Left hindlimb (tissue), 1 donor: ENCODE measurements around the gene KCNIP4.
"Not testable (repeated sequence)": the region's sequence is repeated elsewhere in the genome, so short reads cannot be mapped to it uniquely, and the experiment has no call there.

Source experiments
- DNase-seq: peaks from one replicate; pipeline ENCODE4 v3.0.0-alpha.2; 2018

The KCNIP4 gene

DNA sequence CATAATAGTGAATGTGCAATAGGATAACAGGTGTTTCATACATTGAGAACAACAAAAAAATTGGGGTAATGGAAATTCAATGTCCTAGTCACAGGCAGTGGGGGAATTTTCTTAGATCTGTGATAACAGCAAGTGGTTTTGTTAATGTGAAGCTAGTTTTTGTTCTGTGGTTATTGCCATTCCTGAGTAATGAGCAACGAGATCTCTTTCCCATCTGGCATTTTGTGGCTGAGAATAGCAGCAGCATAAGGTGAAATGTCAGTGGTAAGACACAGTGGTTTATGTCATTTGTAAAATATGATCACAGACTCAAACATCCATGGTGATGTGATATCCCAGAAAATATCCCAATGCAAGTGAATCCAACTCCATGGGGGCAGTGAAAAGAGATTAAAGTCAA lies 497.5 kb downstream of the KCNIP4 start:
- no peak for DNase-seq

DNA sequence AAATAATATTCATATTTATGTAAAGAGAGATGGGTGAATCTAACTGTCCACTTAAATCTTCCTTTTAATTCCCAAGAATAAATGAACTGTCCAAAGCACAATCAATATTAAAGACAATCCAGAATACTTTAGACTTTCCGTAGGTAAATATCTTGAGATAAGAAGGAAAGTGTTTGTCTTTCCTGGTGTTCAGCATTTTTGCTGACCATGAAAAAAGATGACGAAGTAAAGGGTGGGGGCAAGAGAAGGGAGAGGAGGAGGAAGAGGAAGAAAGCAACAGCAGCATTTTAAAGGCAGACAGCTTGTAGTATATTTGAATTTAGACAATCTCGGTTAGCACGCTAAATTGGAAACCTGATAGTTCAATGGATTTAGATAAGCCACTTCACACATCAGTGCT lies 498.2 kb downstream of the KCNIP4 start:
- DNase-seq: no peak

DNA sequence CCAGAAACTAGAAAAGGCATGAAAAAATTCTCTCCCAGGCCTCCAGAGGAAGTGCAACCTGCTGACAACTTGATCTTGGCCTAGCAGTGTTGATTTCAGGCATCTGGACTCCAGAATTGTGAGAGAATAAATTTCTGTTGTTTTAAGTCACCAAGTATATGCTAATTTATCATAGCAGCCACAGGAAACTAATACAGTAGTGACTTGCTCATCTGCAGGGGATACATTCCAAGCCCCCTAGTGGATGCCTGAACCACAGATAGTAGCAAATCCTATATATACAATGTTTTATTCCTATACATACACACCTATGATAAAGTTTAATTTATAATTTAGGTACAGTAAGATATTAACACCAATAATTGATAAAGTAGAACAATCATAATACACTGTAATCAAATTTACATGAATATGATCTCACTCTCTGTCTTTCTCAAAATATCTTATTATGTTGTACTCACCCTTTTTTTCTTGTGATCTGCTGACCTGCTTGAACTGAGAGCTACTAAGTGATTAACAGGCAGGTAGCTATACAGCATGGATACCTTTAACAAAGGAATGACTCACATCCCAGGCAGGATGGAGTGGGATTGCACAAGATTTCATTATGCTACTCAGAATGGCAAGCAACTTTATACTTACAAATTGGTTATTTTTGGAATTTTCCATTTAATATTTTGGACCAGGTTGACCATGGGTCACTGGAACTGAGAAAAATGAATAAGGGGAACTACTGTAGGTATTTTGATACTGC lies 501.1 kb downstream of the KCNIP4 start:
- no peak for DNase-seq

DNA sequence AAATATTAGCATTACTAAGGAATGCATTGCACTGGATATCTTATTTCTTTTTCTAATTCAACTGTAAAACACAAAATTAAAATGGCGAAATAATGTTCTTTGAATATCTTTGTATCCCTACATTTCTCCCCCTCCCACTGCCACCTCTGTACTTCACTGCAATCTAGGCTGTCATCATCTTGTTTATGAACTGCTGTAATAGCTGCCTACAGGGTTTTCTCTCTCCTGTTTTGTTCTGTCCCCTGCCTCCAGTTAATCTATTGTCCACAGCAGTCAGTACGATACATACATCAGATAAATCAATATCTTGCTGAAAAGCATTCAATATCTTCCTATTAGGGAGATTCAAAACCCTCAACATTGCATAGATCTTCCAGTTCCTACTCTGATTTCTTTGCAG lies 528.4 kb downstream of the KCNIP4 start:
- no peak for DNase-seq

DNA sequence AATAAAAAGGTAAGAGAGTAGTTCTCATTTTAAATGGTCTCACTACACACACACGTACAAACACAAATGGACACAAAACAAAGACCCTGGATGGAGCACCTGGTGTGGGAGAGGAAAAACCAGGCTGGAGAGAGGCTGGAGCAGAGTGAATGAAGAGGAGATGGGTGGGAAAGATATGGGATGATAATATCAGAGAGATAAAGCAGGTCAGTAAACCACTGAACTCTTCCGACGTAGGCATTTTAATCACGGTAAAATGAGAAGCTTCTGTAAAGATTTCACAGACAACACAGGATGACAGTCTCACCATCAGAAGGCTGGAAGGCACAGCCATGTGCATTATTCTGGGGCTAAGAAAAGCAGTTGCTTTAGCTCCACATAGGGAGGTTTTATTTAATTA lies 532.8 kb downstream of the KCNIP4 start:
- DNase-seq: no peak

DNA sequence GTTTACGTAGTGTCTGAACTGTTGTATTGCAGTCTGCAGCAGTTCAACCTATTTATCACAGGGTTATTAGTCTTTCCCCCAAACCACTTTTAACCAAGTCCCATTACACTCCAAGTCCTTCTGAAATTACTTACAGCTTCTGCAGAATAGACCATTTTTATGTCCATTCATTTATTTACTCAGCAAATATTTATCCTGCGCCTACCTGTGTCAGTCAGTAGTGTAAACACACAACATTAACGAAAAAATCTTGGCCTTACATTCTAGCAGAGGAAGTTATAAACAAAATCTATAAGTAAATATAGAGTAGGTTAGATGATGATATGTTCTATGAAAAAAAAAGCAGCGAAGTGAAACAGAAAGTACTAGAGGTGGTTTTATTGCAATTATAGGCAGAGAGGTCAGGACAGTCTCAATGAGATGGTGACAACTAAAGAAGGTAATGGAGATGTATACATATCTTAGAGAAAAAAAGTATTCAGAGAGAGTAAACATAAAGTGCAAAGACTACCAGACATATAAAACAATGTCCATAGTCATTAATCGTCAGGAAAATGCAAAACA lies 534.7 kb downstream of the KCNIP4 start:
- no peak for DNase-seq

DNA sequence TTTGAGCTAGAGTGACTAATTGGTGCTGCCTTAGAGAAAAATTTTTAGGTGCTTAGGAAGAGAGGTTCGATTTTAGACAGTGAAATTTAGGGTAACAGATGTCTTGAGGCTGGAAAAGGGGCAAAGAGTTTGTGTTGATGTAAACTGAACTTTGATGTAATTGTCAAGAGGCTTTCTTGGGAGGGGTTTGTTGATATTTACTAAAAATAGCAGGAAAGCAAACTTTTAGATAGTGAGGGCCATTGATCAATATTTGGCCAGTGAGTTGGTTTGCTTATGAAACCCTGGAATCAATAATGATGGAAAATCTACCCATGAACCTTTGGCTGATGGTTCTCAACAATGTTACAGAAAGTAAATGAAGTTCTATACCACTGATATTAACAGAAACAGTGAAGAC lies 537.5 kb downstream of the KCNIP4 start:
- DNase-seq: no peak

DNA sequence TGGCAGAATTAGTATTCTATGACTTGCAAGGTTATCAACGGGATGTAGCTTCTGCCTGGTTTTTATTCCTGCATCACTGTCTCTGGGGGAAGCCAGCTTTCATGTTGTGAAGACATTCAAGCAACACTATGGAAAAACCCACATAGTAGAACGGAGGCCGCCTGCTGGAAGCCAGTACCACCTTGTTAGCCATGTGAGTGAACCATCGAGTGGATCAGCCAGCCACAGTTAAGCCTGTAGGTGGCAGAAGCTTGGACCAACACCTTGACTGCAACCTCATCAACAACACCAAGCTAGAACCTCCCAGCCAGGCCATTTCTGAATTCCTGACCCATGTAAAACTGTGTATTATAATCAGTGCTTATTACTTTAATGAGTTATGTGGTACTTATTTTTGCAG lies 538.2 kb downstream of the KCNIP4 start:
- DNase-seq: no peak

DNA sequence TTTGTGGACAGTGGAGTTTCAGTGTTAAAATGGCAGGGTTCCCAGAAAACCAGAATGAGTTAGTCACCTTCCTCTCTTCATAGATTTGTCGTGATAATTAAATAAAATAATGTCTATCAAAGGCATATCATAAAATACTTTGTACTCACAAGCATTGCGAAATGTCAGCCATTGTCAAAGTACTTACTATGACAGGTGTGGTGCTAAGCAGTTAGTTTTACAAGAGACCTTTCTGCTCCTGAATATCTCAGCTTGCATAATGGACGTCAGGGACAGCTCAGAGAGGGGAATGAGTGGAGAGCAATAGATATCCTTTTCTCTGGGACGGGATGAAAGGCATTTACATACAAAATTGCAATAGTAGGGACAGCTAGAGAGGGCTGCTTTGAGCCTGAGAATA lies 560.9 kb downstream of the KCNIP4 start:
- no peak for DNase-seq

DNA sequence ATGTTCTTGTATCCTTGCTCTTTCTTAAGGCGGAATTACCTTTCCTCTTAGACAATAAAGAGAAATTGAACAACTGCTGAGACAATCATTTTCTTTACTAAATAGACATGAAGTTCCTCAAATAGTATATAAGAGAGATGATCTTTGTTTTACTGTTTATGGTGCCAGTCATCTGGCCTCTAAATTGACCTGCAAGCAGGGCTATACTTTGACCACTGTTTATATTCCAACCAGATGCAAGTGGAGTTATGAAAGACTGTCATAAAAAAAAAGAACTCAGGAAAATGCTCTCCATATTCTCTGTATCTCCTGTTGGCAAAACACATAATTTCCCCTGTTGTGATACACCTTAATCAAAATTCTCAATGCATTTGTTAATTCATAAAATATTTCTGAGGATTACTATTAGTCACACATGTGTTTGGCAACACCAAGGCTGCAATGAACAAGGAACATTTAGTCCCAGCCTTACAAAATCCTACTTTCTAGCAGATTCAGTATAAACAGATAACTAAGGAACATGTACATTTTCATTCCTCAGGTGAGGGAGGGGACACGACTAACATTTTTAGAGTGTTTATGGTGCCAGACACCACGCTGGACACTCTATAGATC lies 562.3 kb downstream of the KCNIP4 start:
- DNase-seq: no peak

DNA sequence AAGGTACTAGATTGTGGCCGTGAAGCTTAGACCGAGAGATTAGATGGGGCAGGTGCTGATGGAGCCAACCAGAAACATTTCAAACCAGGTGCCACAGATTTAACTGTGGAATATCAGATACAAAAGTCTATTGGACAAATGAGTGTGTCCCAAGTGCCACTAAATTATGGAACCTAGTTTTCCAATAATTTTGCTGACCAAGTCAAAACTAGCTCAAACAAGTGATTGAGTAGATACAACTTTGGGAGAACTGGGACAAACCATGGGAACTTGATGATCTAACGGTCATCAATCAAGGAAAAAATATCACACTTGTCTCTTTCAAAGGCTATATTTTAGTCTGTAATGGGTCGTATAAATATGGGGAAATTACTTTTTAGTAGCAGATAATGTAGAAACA lies 562.9 kb downstream of the KCNIP4 start:
- no peak for DNase-seq

DNA sequence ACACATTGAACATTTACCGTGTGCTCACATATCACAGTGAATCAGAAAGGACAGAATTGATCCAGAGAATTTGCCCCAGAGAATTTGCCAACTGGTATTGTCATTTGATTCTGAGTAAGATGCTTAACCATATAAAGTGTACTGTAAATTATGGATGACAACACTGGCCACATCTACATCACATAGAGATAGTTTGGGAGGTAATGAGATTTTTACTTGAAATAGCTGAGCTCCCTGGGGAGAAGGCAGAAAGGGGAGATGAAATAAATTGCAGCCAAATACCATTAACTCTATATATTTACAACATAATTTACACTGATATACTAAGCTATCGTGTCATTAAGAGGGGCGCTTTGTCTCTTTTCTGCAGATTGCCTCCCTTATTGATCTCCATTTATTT lies 564.0 kb downstream of the KCNIP4 start:
- DNase-seq: no peak

DNA sequence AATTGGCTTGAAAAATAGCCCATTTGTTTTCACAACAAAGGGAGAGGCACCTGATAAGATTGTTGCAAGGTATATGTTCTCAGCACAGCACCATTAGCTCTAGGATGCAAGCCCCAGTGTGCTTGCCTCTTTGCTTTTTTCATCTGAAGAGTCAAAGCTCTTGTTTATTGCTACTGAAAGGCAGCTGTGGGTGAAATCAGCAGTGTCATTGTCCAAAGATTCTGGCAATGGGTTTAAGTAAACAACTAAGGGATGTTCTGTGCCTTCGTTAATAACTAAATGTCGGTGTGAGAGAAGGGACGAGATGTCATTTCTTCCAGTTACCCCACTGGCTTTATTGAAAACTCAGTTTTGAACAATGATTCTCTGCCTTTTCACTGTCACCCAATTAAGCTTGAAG lies 567.7 kb downstream of the KCNIP4 start:
- no peak for DNase-seq

DNA sequence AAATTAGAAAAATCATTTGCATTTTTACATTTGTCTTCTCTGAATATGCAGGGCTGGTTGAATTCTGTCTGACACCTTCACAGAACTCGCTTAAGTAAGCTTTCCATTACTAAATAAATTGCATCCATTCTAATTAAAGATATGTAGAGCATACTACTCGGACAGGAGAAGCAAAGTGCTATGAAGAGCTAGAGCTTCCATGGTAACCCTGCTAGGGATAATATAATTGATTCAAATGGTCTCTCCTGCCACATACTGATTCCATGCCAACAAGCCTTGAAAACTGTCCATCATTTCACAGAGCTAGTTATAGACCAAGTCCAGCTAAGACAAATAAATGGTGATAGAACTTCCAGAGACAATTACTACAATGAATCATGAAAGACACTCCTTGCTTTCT lies 571.5 kb downstream of the KCNIP4 start:
- DNase-seq: no peak

DNA sequence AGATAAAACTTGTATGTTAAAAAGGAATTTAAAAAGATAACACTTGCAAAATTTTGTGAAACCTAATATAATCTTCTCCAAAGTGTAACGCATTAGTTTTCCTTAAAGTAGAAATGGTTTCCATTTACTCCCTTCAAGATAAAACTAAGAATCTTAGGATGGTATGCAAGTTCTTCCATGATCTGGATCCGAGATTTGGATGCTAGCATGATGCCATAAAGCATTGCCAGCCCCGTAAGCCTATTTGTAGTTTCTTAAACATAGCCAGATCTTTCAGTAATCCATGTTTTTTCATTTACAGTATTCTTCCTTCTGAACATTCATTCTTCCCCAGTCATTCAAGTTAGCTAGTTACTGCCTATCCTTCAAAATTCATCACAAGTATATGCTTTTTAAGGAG lies 572.4 kb downstream of the KCNIP4 start:
- no peak for DNase-seq

DNA sequence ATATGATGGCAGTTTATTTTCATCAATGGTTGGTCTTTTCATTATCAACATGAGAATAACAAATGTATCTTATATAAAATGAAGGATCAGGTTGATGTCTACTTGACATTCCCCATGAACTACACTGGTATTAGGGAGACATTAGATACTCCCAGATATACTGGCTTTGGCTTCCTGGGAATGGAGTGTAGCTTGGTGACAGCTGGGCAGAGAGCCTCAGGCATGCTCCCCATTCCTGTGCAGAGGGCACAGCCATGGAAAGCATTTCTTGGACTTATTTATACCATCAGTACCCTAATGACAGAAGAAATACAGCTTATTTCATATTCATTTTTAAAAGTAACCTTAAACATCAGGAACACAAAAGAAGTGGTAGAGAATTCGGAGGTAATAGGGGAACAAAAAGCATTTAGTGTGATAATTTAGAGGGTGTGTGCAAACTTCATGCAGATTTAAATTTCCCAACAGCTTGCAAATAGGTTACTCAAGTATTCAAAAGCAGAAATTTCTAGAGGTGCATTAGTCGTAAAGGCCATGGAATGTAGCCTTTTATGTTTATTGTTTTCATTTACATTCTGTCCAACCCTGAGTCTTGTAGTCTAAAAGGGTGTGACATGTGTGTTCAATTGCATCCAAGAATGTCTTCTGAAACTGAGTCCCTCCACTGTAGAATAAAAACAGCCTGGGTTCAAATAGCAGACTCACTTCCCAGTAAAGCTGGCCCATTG lies 573.8 kb downstream of the KCNIP4 start:
- no peak for DNase-seq

DNA sequence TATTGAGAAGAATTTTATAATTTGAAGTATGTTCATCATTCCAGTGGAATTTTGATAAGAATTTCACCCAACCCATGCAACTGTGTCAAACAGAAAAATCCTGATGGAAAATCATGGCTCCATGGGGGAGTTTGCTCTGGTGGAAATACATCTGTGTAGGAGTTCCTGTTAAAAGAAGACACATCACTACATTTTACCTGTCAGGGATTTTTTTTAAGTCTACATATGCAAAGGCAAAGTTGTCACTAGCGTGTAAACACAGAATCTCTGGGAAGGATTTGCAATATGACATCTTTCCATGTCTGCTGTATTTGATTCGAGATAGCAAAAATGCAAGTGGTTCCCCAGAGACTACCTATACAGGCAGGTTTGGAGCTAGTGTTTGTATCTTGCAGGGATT lies 581.0 kb downstream of the KCNIP4 start:
- no peak for DNase-seq

DNA sequence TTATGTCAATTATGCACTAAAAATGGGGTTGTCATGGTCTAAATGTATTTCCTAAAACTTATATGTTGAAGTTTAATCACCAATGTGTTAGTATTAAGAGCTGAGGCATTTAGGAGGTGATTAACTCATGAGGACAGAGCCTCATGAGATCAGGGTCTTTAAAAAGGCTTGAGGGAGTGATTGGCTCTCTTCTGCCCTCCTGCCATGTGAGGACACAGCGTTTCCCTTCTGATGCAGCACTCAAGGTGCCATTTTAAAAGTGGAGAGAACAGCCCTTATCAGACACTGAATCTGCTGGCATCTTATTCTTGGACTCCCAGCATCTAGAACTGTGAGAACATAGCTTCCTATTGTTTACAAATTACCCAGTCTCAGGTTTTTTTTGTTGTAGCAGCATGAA lies 581.7 kb downstream of the KCNIP4 start:
- no peak for DNase-seq

DNA sequence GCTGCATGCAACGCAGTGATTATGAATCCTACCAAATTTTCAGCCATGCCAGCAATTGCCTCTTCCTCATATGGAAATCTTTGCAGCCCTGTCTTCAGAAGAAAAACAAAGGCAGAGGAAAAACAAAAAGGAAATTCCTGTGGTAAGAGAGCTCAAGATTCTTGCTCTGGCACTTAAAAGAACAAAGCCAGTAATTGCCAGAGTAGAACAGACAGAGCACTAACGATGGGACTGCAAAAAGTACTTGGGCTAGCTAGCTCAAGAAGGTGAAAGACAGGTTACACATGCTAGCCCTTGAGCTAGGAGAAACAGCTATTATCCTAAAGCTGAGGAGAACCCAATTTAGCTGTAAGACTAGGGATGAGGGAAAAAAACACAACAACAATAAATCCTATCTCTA lies 582.3 kb downstream of the KCNIP4 start:
- DNase-seq: no peak

DNA sequence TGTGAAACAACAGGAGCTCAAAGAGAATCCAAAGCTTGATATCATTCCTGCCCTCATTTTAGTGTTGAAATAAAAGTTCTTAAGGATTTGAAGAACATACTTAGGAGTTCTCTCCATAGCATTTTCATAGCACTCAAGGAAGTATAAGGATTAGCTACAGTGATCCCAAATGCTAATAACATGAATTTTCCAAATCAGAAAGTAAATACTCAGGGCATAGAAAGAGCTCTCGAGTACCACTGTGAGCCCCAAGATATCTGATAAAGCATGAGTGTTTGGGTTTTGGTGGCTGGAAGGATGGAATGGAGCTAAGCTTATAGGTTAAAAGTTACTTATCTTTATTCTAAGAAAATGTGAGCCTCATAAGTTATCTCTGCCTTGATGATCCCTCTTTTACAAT lies 584.9 kb downstream of the KCNIP4 start:
- no peak for DNase-seq

DNA sequence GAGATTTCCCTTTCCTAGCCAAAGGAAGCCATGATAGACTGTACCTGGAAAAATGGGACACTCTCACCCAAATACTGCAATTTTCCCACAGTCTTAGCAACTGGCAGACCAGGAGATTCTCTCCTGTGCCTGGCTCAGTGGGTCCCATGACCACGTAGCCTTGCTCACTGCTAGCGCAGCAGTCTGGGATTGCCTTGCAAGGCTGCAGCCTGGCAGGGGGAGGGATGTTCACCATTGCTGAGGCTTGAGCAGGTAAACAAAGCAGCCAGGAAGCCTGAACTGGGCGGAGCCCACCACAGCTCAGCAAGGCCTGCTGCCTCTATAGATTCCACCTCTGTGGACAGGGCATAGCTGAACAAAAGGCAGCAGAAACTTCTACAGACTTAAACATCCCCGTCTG lies 596.2 kb downstream of the KCNIP4 start:
- DNase-seq: not testable (repeated sequence)

DNA sequence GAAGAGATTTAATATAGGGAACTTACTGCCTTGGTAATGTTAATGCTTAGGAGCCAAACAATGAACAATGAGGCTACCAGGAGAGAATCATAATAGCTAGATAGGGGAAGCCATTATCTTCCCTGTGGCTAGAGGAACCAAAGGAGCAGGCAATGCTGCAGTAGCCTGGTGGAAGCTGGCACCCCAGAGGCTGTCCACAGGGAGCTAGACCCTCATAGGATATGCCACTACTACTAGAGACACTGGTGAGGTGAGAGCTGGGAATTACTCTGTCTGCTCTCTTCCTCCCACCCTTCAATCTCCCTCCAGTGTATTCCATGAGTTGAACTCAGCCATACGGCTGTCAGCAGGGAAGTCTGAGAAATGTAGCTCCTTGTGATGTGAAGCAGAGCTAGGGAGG lies 601.4 kb downstream of the KCNIP4 start:
- DNase-seq: no peak

DNA sequence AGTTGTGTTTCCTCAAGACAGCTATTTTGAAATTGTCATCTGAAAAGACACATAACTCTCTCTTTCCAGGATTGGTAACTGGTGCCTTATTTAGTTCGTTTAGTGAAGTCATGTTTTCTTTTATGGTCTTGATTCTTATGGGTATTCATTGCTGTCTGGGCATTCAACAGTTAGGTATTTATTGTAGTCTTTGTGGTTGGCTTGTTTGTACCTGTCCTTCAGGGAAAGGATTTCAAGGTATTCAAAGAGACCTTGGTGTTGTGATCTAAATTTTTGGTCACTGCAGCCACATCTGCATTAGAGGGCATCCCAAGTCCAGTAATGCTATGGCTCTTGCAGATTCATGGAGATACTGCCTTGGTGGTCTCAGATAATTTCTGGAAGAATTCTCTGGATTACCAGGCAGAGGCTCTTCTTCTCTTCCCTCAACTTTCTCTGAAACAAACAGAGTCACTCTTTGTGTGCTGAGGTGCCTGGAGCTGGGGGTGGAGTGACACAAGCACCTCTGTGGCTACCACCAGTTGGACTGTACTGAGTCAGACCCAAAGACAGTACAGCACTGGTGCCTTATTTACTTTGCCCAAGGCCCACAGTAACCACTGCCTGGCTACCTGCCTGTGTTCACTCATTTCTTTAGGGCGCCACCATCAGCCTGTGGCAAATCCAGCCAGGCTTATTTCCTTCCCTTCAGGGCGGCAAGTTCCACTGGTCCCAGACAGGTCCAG lies 620.4 kb downstream of the KCNIP4 start:
- no peak for DNase-seq
